Transverse colon (tissue), 4 donors: ENCODE data around the gene AMELY. TPM values are rescaled to one million over a fixed set of nuclear protein-coding genes. Genes with fewer than 3 reads are reported as not detected.
"Not testable (repeated sequence)": the region's sequence is repeated elsewhere in the genome, so short reads cannot be mapped to it uniquely, and the experiment has no call there.

ENCODE experiments used
- DNase-seq: peaks from one replicate; pipeline ENCODE4 v3.0.0-alpha.2; 2019
- H3K27ac ChIP-seq, 4 donors: fragments of 200-600 bp; sonication (generic); 2 replicates each; pipeline ENCODE4 v1.5.1; 2016 to 2018; ENCODE audit warnings: inconsistent platforms in 4 of 4
- H3K27me3 ChIP-seq: fragments of 200-600 bp; sonication (generic); 2 replicates; pipeline ENCODE4 v1.5.1; 2017; ENCODE audit warnings: inconsistent platforms
- H3K36me3 ChIP-seq, 4 donors: fragments of 200-600 bp; sonication (generic); 2 replicates each; pipeline ENCODE4 v1.5.1; 2017 to 2019; ENCODE audit warnings: inconsistent platforms in 4 of 4
- H3K4me1 ChIP-seq, 4 donors: fragments of 200-600 bp; sonication (generic); 2 replicates each; pipeline ENCODE4 v1.5.1; 2017 to 2020; ENCODE audit warnings: inconsistent platforms in 4 of 4
- H3K4me3 ChIP-seq, 4 donors: fragments of 200-600 bp; sonication (generic); 1 replicate in 1 of 4; 2 replicates in 3 of 4; pipeline versions ENCODE4 v1.5.1 to v1.6.1; 2017 to 2019; ENCODE audit warnings: inconsistent platforms in 4 of 4
- H3K9me3 ChIP-seq, 2 donors: fragments of 200-600 bp; sonication (generic); 2 replicates each; pipeline ENCODE4 v1.5.1; 2017 to 2019; ENCODE audit warnings: inconsistent platforms in 2 of 2
- CTCF ChIP-seq, 5 experiments: fragments of 200-600 bp in 3 of 5; fragments of 450-650 bp in 2 of 5; sonication (generic) in 3 of 5; IDR thresholded peaks; 1 replicate in 2 of 5; 2 replicates in 3 of 5; pipeline ENCODE4 v1.5.1; 2016 to 2017; ENCODE audit warnings: antibody characterized with exemption in 5 of 5, inconsistent platforms in 3 of 5, mild to moderate bottlenecking in 2 of 5, moderate library complexity in 1 of 5
- EP300 ChIP-seq: sonication (generic); formaldehyde crosslinking; IDR thresholded peaks from one replicate; pipeline ENCODE4 v1.6.1; 2017; ENCODE audit warnings: antibody characterized with exemption, low read depth
- POLR2A ChIP-seq: fragments of 450-650 bp; IDR thresholded peaks from one replicate; pipeline ENCODE4 v1.6.1; 2016; ENCODE audit warnings: antibody characterized with exemption, mild to moderate bottlenecking, moderate library complexity
- POLR2AphosphoS5 ChIP-seq, 3 donors: sonication (generic); formaldehyde crosslinking; IDR thresholded peaks; one replicate each; pipeline ENCODE4 v1.6.1; 2016; ENCODE audit warnings: antibody characterized with exemption in 3 of 3
- WGBS, 2 donors: methylation state at CpG; one replicate each; pipeline ENCODE4 v1.1.5; 2018; ENCODE audit warnings: low coverage in 1 of 2; 5-methylcytosine and 5-hydroxymethylcytosine counted together
- in situ Hi-C, 4 donors: fragments of 200-750 bp; cut with MboI; loops; one replicate each; pipeline versions ENCODE4 v1.15.0 to v1.15.1; 2017; ENCODE audit warnings: low sequenced_read_pairs in 3 of 4, low pct_ligation_motif_present in 1 of 4, low pct_unique_long_range_greater_than_20kb in 1 of 4
- intact Hi-C: fragments of 100-400 bp; cut with DNase I; formaldehyde crosslinking; loops from one replicate; pipeline ENCODE4 v1.15.1; 2023; ENCODE audit warnings: low total_unique reads
- total RNA-seq, 4 donors: library from RNA; depleted of rRNA; stranded (reverse); fragments of >200 nt; gene quantifications; one replicate each; pipeline ENCODE4 v1.1.0, GENCODE V29; 2016

The AMELY gene
- total RNA-seq, 4 donors from 2014 or later, result not detected

DNA sequence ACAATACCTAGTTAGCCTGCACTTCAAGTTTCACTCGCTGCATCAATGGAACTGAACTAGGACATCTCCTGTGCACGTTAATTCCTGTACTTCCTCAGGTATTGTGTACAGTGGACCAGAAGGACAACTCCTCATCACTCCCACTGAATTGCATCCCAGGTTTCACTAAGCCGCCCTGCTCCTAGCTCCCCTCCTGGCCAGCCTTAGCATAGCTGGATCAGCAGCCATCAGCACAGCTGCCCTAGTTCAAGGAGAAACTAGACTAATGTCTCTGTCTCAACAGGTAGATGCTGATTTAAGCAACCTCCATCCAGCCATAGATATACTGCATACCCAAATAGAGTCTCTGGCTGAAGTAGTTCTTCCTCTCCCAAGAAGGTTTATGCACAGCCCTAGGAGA lies 17.1 kb downstream of the AMELY start:
- H3K4me3 ChIP-seq, result no peak overlapping the region
- TF ChIP-seq POLR2A (no peak), EP300 (no peak), CTCF (IDR thresholded peaks at IDR 0.05) (no peak), POLR2AphosphoS5 (IDR thresholded peaks at IDR 0.05) (no peak)
- WGBS, 2 donors, result no CpG with 5 or more reads among the region's 3 CpGs
- no peaks in the 10 kb centered on the region for H3K27me3 ChIP-seq
- in situ Hi-C loops, result no loop called here
- no peak overlapping the region for H3K27ac ChIP-seq
- no peaks in the 10 kb centered on the region for H3K4me1 ChIP-seq
- no peaks in the 10 kb centered on the region for H3K9me3 ChIP-seq
- no peaks in the 10 kb centered on the region for H3K36me3 ChIP-seq
- no peak for DNase-seq
- intact Hi-C loops, result no loop called here

- no peaks in the 10 kb centered on the region for H3K4me1 ChIP-seq
- no peaks in the 10 kb centered on the region for H3K36me3 ChIP-seq
- intact Hi-C loops, result no loop called here
- DNase-seq, result no peak
- no peaks in the 10 kb centered on the region for H3K27me3 ChIP-seq
- WGBS, 2 donors, result no CpG with 5 or more reads among the region's 2 CpGs
- no peak overlapping the region for H3K4me3 ChIP-seq
- in situ Hi-C loops, result no loop called here
- no peak for TF ChIP-seq EP300
- TF ChIP-seq POLR2AphosphoS5 (IDR thresholded peaks at IDR 0.05), result no peak
- no peaks in the 10 kb centered on the region for H3K9me3 ChIP-seq
- no peak overlapping the region for H3K27ac ChIP-seq
Measured at GRCh38 chrY:6849384-6849783, 62.2 kb downstream of the AMELY start.

DNA sequence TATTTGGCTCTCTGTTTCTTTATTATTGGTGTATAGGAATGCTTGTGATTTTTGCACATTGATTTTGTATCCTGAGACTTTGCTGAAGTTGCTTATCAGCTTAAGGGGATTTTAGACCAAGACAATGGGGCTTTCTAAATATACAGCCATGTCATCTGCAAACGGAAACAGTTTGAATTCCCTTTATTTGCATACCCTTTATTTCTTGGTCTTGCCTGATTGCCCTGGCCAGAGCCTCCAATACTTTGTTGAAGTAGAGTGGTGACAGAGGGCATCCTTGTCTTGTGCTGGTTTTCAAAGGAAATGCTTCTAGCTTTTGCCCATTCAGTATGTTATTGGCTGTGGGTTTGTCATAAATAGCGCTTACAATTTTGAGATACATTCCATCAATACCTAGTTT lies 68.9 kb downstream of the AMELY start:
- intact Hi-C loops, H3K36me3 ChIP-seq, in situ Hi-C loops, H3K27me3 ChIP-seq, DNase-seq, H3K27ac ChIP-seq, H3K4me3 ChIP-seq, H3K4me1 ChIP-seq, H3K9me3 ChIP-seq: not testable (repeated sequence)
- 67% methylated on average over 1 of the region's 2 CpGs; no CpG with 5 or more reads in 1 of the 2 donors for WGBS, 2 donors

Other genes with a start within 250 kb of the AMELY start
- gene TBL1Y, start 1.1 kb downstream of the AMELY start, total RNA-seq, result under 1 TPM in 1 of 4 donors, not detected in 3; 0.68 TPM